Fibroblast of skin of abdomen (primary cell): Measurements from ENCODE around the gene PGC.

Source experiments
- DNase-seq: peaks from one replicate; pipeline ENCODE4 v3.0.0-alpha.2; 2013

The PGC gene

DNA sequence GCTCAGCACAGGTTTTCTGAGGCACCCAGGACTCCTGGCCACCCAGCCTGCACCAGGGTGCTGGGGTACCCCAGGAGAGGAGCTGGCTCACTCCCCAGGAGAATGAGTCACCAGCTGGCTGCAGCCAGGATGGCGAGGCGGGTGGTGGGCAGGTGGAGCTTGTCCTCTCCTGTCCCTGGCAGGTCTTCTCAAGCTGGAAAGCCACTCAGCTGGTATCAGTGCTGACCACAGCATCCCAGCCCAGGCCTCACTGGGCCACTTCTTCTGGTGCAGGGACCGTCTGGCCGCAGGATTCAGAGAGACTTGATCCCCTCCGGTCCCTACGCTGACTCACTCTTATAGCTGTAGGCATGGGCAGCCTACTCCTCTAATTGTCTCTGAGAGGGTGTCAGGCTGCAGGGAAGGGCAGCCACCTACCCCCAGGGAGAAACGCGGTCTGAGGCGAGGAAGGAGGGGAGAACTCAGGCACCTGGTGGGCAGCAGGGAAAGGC lies 34.0 kb downstream of the PGC start:
- no peak for DNase-seq

DNA sequence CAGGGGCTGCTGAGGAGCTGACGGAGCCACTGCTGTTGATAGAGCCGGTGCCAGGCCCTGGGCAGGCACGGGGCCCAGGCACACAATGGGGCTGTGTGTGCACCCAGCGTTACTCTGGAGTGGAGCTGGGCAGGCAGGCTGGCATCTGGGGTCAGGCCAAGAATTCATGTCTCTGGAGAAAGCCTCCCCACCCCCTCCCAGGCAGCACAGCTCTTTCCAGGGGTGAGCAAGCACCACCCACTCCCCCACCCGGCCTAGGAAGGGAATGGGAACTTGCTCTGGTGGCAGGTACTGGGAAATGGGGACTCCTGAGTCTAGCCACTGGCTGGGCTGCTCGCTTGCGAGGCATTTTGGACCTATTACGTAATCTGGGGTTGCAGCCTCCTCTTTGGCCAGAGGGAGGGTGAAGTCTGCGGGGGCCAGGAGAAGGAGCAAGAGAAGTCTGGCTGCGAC lies 34.5 kb downstream of the PGC start:
- no peak for DNase-seq

- no peak for DNase-seq
These were observed 35.7 kb downstream of the PGC start for GRCh38 chr6:41711323-41712038.

DNA sequence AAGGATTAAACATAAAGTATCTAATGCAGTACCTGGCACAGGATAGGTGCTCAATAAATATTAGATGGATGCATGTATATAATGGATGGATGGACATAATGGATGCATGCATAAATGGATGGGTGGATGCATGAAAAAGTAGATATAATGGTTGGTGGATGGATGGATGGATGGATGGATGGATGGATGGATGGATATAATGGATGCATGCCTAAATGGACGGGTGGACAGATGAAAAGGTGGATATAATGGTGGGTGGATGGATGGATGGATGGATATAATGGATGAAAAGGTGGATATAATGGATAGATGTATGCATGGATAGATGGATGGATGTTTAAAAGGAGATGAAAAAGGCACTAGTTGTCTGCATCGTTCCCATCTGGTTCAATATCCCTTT lies 37.8 kb downstream of the PGC start:
- no peak for DNase-seq

DNA sequence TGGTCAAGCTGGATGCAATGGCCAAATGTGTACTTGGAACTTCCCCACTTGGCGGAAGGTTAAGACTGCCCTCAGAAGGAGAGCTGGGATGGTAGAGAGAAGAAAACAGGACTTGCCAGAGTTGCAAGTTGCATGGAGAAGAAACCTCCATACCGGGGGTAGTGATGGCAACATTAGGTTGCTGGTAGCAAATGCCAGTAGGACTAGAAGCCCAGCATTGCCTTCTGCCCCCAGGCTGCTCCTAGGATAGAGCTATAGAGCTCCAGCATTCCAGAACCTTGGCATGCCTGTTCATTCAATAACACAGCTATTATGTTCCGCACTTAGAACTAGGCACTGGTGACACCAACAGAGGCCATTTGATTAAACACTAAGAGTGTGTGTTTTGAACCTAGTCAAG lies 38.3 kb downstream of the PGC start:
- DNase-seq, result no peak

GRCh38 chr6:41707565-41708200 lies 39.5 kb downstream of the PGC start:
- DNase-seq, result no peak

- DNase-seq, result peak; percentile 67
These were observed 40.2 kb downstream of the PGC start for GRCh38 chr6:41706876-41707564.

- DNase-seq, result peak; percentile 65
These were observed 41.0 kb downstream of the PGC start for GRCh38 chr6:41705996-41706835.

DNA sequence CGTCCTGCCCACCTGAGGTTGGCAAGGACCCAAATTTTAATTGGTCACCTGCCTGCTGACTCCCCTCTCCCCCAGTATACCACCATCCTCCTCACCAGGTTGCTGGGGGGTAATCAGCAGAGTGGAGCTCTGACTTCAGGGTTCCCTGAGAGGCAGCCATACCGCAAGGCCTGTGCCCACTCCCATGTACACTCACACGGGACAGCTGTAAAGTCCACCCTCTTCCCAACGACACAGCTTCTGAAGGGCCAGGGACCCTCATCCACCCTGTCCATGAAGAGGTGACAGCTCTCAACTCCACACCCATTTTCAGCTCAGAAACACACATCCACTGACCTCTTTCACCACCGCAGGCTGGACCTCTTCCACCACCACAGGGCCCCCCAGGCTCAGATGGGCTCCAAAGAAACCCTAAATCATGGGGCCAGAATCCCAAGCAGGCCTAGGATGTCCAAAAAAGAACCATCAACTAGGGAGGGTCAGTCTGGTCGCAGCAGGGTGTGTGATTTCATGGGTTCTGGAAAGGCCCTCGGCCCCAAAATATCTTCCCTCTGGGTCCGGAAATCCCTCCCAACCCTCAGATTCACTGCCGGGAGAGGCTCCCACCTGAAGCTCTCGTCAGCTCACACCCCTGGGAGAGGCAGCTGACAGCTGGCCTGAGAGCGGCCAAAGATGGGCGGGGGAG lies 41.7 kb downstream of the PGC start:
- no peak for DNase-seq

- DNase-seq, result no peak
These were observed 42.4 kb downstream of the PGC start for GRCh38 chr6:41704656-41705310.

- no peak for DNase-seq
These were observed 43.2 kb downstream of the PGC start for GRCh38 chr6:41704028-41704427.

GRCh38 chr6:41702771-41703494 lies 44.3 kb downstream of the PGC start:
- DNase-seq, result no peak

DNA sequence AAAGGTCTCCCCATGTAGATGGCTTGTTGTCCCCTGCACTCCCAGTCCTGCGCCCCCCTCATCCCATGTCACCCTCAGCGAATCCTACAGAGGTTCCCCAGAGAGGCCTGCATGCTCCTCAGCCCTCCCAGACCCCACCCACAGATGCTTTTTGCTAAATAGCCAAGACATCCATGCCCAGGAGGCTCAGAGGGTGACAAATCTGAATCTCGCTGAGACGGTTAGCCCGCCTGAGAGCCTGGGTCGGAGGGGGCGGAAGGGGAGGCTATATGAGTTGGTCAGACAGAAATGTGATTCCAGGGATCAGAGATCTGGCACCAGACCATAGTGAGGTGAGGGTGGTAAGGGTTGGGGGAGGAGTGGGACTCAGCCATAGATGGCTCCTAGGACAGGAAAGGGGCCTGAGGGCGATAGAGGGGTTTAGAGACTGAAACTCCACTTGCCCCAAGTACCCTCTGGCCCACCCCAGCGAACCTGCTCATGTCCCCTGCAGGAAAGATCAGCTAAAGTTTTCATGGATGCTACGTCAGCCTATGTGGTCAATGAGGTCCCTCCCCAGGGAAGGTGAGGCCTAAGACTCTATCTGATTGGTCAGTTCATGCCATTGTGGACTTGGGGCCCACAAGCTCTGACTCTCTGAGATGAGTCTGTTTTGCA lies 45.0 kb downstream of the PGC start:
- DNase-seq, result no peak

DNA sequence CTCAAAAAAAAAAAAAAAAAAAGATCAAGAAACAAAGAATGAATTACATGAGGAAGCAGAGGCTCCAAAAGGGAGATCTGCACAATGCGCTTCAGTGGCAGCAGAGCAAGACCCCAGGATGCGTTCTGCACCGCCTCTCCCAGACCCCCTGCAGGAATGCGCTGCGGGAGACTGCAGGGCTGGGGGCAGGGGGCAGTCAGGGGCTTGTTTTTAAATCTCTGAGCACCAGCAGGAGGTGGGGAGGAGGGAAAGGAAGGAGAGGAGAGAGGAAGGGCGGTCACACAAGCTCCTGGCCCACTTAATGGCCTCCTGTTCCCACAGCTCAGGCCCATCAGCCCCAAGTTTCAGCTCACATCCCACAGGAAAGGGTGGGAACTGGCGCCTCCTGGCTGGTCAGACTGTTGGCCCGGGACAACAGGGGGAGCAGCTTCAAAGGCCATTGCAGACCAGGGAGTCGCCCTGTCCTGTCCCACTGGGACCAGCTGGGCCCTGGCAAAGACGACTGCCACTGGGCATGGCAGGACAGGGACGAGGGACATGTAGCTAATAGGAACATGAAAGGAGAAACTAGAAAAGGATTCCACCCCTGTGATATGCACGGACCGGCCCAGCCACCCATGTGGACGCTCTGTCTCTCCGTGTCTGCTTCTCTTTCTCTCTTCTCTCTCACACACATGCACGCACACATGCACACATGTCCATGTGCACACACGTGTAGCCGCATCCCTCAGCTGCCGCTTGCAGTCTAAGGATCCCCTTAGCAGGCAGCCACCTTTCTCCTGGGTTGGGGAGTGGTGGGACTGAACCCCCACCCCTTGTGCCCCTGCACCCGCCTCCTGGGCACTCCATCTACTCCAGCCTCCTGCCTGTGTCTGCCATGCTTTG lies 46.5 kb downstream of the PGC start:
- no peak for DNase-seq

GRCh38 chr6:41699063-41699462 lies 48.1 kb downstream of the PGC start:
- DNase-seq, result no peak

DNA sequence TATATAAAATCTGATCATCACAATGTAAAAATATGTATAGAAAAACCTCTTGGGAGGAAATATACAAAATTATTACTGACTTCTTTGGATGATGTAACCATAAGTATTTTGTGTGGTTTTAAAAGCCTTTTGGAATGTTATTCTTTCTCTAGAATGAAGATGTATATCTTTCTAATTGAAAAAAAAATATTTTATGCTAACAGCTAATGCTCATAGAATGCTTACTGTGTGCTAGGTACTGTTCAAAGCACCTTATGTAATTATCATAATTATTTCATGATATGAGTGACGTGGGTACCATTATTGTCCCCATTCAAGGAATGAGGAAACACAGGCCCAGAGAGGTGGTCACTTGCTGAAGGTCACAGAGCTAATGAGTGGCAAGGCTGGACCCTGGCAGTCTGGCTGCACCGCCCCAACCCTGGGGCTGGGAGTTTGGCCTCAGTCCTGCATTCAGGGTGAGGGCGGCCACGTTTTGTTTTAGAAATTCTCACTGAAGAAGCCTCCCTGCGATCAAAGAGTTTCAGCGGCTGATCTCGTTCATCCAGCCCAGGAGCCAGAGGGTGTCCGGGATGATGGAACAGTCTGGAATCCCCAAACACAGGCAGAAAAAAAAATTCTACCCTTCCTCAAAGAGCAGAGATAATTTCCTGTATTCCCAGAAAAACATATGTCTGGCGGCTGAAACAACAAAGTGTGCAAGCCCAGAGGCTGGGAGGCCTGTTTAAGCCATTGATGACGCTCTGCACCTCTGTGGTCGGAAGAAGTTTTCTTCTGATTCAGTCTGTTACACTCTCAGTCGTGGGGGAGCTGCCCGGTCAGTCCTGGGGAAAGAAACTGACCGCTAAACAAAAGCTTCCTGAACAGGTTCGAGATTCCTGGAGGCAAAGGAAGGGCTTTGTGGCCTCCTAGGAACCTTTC lies 49.1 kb downstream of the PGC start:
- peak; percentile 98 for DNase-seq

GRCh38 chr6:41696788-41697187 lies 50.4 kb downstream of the PGC start:
- DNase-seq, result no peak

DNA sequence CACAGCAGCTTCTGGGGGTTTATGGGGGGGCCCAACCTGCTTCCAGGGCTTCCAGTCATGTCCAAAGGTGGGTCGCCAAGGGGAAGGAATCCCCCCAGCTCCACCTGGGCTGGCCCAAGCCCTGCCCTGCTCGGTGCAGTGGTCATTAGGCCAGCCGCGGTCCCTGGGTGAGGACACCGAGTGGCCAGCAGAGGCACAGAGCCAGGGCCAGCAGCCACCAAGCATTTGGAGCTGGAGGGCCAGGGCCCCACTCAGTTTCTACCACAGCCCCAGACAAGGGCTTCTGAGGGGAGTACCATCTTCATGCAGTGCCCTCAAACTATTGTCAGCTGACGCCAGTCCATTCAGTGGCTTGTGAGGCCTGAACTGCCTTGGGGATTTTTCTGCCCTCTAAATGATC lies 51.4 kb downstream of the PGC start:
- DNase-seq, result no peak
